ENCODE data around the gene VCPKMT.

VCPKMT gene

DNA sequence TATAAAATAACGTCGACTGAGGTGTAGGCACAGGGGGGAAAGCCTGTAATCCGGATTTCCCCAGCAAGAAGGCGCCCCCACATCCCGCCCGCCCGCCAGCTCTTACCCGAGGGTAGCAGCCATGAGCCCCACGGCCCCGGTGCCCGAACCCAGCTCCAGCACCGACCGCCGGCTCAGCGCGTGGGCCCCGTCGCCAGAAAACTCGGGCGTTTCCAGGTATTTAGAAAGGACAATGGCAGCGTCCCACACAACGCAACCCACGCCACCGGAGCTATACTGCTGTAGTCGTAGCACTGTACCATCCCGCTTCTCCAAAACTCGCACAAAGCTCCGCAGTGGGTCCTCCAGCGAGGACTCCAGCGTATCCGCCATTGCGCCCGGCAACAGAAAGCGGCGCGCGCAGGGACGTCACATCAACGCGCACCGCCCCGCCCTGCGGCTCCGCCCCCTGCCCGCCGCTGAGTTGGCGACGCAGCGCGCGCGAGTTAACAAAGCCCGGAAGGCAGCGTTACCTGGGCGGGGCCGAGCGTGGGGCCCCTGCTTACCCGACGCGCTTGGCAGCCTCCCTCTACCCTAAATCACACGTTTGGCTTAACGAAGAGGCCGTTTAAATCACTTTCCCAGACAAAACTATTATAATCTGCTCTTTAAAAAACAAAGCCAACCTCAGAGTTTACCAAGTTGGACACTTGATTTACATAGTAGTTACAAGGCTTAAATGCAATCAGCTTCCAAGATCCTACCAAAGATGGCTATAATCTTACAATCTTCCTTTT, at the start of gene VCPKMT:
TSS of gene VCPKMT (minus strand) at position 392 of the 776 bp plus-strand sequence. CDS start at position 372, 20 bp downstream.
- peak within 1 kb of the TSS; percentile 66 for H3K4me3 ChIP-seq (ENCODE audit: control insufficient read depth, low read depth, low read length)
- DNase-seq (ENCODE audit: low read depth): peak; percentile 31
- TF ChIP-seq, protein P1, sequence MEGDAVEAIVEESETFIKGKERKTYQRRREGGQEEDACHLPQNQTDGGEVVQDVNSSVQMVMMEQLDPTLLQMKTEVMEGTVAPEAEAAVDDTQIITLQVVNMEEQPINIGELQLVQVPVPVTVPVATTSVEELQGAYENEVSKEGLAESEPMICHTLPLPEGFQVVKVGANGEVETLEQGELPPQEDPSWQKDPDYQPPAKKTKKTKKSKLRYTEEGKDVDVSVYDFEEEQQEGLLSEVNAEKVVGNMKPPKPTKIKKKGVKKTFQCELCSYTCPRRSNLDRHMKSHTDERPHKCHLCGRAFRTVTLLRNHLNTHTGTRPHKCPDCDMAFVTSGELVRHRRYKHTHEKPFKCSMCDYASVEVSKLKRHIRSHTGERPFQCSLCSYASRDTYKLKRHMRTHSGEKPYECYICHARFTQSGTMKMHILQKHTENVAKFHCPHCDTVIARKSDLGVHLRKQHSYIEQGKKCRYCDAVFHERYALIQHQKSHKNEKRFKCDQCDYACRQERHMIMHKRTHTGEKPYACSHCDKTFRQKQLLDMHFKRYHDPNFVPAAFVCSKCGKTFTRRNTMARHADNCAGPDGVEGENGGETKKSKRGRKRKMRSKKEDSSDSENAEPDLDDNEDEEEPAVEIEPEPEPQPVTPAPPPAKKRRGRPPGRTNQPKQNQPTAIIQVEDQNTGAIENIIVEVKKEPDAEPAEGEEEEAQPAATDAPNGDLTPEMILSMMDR (IDR thresholded peaks at IDR 0.05; ENCODE audit: control insufficient read depth, insufficient read depth, low read depth, low read length, missing control alignments): no peak

DNA sequence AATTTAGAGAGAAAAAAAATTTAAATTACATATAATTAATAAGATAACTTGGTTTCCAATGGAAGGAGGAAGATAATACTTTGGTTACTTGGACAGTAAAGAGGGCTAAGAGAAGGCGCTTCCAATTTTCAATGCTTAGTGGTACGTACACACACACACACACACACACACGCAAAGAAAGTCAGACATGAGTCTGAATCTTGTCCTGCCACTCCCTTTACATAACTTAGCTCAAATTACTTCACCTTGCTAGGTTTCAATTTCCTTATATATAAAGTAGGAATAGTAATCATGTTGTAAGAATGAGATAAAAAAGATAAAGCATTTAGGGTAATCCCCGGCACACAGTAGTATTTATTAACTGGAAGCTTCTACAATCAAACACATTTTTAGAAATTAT, 39.7 kb upstream of the VCPKMT start:
- no peak overlapping the region for H3K4me3 ChIP-seq (ENCODE audit: control insufficient read depth, low read depth, low read length)
- no peak for DNase-seq (ENCODE audit: low read depth)
- TF ChIP-seq, protein P1 (IDR thresholded peaks at IDR 0.05; ENCODE audit: control insufficient read depth, insufficient read depth, low read depth, low read length, missing control alignments): no peak

GRCh38 chr14:50148799-50149198, 32.4 kb upstream of the VCPKMT start:
- TF ChIP-seq, protein P1 (IDR thresholded peaks at IDR 0.05; ENCODE audit: control insufficient read depth, insufficient read depth, low read depth, low read length, missing control alignments): no peak
- no peak overlapping the region for H3K4me3 ChIP-seq (ENCODE audit: control insufficient read depth, low read depth, low read length)
- DNase-seq (ENCODE audit: low read depth): no peak

DNA sequence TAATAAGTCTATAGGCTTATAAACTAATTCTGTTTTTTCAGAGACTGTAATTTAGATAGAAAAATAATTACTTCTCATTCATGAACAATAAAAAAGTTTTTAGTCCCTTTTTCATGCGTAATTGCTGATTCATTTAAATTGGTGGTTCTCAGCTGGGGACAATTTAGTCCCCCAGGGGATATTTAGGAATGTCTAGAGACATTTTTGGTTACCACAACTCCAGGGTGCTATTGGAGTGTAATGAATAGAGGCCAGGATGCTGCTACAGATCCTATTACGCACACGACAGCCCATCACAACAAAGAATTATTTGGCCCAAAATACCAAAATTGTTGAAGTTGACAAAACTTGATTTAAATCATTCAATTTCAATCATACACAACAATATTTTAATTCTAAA, 22.8 kb upstream of the VCPKMT start:
- TF ChIP-seq, protein P1 (IDR thresholded peaks at IDR 0.05; ENCODE audit: control insufficient read depth, insufficient read depth, low read depth, low read length, missing control alignments): no peak
- no peak overlapping the region for H3K4me3 ChIP-seq (ENCODE audit: control insufficient read depth, low read depth, low read length)
- no peak for DNase-seq (ENCODE audit: low read depth)

DNA sequence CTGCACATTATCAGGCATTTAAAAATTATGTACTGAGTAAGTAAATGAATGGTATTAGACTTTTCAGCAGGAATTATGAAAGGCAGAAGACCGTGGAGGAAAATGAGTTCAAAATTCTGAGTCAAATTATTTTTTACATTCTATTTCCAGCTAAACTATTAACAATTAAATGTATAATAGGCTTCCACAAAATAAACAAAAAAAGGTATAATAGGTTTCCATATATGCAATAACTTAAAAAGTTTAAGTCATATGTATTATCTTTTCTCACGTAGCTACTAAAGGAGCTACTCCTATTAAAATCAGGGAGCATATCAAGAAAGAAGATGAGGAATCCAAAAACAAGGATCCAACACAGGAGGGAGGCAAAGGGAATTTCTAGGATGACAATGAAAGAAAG, 11.4 kb upstream of the VCPKMT start:
- TF ChIP-seq, protein P1 (IDR thresholded peaks at IDR 0.05; ENCODE audit: control insufficient read depth, insufficient read depth, low read depth, low read length, missing control alignments): no peak
- DNase-seq (ENCODE audit: low read depth): no peak
- no peak overlapping the region for H3K4me3 ChIP-seq (ENCODE audit: control insufficient read depth, low read depth, low read length)

GRCh38 chr14:50123062-50123461, 6.7 kb upstream of the VCPKMT start:
- H3K4me3 ChIP-seq (ENCODE audit: control insufficient read depth, low read depth, low read length): no peak overlapping the region
- no peak for DNase-seq (ENCODE audit: low read depth)

More at GRCh38 chr14:50123062-50123461, 6.7 kb upstream of the VCPKMT start:
- TF ChIP-seq, protein P1 (IDR thresholded peaks at IDR 0.05; ENCODE audit: control insufficient read depth, insufficient read depth, low read depth, low read length, missing control alignments): no peak

Measured in AG09309 (cell line).